Measurements from ENCODE around the gene SLC44A3.
"Not testable (repeated sequence)": the region's sequence is repeated elsewhere in the genome, so short reads cannot be mapped to it uniquely, and the experiment has no call there.

The SLC44A3 gene

GRCh38 chr1:94937820-94938219, 117.7 kb downstream of the SLC44A3 start:
- ATAC-seq, result no peak

- ATAC-seq, result no peak
Observed at GRCh38 chr1:94940738-94941137, 120.6 kb downstream of the SLC44A3 start.

DNA sequence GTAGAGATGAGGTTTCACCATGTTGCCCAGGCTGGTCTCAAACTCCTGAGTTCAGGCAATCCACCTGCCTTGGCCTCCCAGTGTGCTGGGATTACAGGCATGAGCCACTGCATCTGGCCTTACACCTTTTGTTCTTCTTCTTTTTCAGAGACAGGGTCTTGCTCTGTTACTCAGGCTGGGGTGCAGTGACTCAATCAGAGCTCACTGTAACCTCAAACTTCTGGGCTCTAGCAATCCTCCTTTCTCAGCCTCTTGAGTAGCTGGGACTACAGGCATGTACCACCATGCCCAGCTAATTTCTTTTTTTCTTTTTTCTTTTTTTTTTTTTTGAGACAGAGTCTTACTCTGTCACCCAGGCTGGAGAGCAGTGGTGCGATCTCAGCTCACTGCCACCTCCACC, 121.3 kb downstream of the SLC44A3 start:
- ATAC-seq, result not testable (repeated sequence)

GRCh38 chr1:94942171-94943128, 122.3 kb downstream of the SLC44A3 start:
- no peak for ATAC-seq
